Osteoblast (primary cell): ENCODE results near the gene LHPP. TPM values are rescaled to one million over a fixed set of nuclear protein-coding genes. Genes with fewer than 3 reads are reported as not detected.

Experiments used
- DNase-seq: peaks from one replicate; pipeline ENCODE4 v3.0.0; 2011; ENCODE audit warnings: low spot score, mixed read lengths; ENCODE audit not compliant: insufficient read length; ENCODE audit errors: missing footprints
- H2AFZ ChIP-seq: 2 replicates; pipeline ENCODE4 v1.6.0; 2011; ENCODE audit warnings: mild to moderate bottlenecking, low read length
- H3K27ac ChIP-seq: 2 replicates; pipeline ENCODE4 v1.5.1; 2011; ENCODE audit warnings: mild to moderate bottlenecking, low read depth, low read length, moderate library complexity
- H3K27me3 ChIP-seq: 2 replicates; pipeline ENCODE4 v1.6.0; 2012; ENCODE audit warnings: mild to moderate bottlenecking, control low read depth, inconsistent platforms, low read length, moderate library complexity; ENCODE audit not compliant: insufficient read depth
- H3K36me3 ChIP-seq: 2 replicates; pipeline ENCODE4 v1.5.1; 2011; ENCODE audit warnings: mild to moderate bottlenecking, low read length, control low read depth, moderate library complexity; ENCODE audit not compliant: insufficient read depth
- H3K4me1 ChIP-seq: 2 replicates; pipeline ENCODE4 v1.5.1; 2011; ENCODE audit warnings: mild to moderate bottlenecking, low read length, control low read depth, moderate library complexity; ENCODE audit not compliant: insufficient read depth
- H3K4me2 ChIP-seq: 2 replicates; pipeline ENCODE4 v1.6.0; 2011; ENCODE audit warnings: mild to moderate bottlenecking, low read length; ENCODE audit not compliant: insufficient read depth
- H3K4me3 ChIP-seq: fragments of 200-600 bp; sonication (generic); 3 replicates; pipeline ENCODE4 v1.5.1; 2012; ENCODE audit warnings: mild to moderate bottlenecking, low read length, inconsistent platforms; ENCODE audit not compliant: insufficient read depth
- H3K79me2 ChIP-seq: 2 replicates; pipeline ENCODE4 v1.6.0; 2012; ENCODE audit warnings: mild to moderate bottlenecking, low read length, control low read depth, inconsistent platforms; ENCODE audit not compliant: insufficient read depth
- H3K9me3 ChIP-seq: 2 replicates; pipeline ENCODE4 v1.5.1; 2011; ENCODE audit warnings: low read depth, low read length, control low read depth
- H4K20me1 ChIP-seq: 2 replicates; pipeline ENCODE4 v1.6.0; 2012; ENCODE audit warnings: mild to moderate bottlenecking, low read length, control low read depth; ENCODE audit not compliant: insufficient read depth
- total RNA-seq: library from RNA; depleted of rRNA; stranded (reverse); fragments of >200 nt; gene quantifications from 2 replicates; pipeline ENCODE4 v1.2.3, GENCODE V29; 2012
- TF ChIP-seq, protein P1 (sequence below): IDR thresholded peaks from 2 replicates; pipeline ENCODE4 v1.5.1; 2011; ENCODE audit warnings: mild to moderate bottlenecking, low read depth, low read length, moderate library complexity; ENCODE audit errors: extremely low read depth

Gene LHPP
- total RNA-seq, 1 donor, result 17.7 TPM

DNA sequence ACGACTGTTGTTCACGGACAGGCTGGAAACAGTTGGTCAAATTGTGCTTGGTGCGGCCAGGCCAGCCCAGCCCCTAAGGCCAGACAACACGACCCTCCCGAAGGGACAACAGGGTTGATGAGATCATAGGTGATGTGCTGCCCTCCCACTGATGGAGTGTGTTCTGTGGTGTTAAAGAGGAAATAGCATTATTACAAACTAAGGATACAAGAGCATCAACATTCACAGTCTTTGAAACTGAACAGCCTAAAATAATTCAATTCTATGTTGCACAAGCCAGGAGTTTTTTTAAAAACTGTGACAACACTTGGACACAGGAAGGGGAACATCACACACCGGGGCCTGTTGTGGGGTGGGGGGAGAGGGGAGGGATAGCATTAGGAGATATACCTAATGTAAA is 194.9 kb downstream of the LHPP start:
- Histone ChIP-seq H3K4me1 (peaks cover 3% of the 10 kb centered on the region), H3K27me3 (no peaks in the 10 kb centered on the region), H3K36me3 (no peaks in the 10 kb centered on the region), H4K20me1 (peaks cover 20% of the 10 kb centered on the region), H2AFZ (no peak overlapping the region), H3K9me3 (no peaks in the 10 kb centered on the region), H3K79me2 (no peaks in the 10 kb centered on the region), H3K27ac (no peak overlapping the region), H3K4me2 (no peak overlapping the region), H3K4me3 (no peak overlapping the region)
- TF ChIP-seq, protein P1, sequence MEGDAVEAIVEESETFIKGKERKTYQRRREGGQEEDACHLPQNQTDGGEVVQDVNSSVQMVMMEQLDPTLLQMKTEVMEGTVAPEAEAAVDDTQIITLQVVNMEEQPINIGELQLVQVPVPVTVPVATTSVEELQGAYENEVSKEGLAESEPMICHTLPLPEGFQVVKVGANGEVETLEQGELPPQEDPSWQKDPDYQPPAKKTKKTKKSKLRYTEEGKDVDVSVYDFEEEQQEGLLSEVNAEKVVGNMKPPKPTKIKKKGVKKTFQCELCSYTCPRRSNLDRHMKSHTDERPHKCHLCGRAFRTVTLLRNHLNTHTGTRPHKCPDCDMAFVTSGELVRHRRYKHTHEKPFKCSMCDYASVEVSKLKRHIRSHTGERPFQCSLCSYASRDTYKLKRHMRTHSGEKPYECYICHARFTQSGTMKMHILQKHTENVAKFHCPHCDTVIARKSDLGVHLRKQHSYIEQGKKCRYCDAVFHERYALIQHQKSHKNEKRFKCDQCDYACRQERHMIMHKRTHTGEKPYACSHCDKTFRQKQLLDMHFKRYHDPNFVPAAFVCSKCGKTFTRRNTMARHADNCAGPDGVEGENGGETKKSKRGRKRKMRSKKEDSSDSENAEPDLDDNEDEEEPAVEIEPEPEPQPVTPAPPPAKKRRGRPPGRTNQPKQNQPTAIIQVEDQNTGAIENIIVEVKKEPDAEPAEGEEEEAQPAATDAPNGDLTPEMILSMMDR, result no peak
- DNase-seq, result no peak

DNA sequence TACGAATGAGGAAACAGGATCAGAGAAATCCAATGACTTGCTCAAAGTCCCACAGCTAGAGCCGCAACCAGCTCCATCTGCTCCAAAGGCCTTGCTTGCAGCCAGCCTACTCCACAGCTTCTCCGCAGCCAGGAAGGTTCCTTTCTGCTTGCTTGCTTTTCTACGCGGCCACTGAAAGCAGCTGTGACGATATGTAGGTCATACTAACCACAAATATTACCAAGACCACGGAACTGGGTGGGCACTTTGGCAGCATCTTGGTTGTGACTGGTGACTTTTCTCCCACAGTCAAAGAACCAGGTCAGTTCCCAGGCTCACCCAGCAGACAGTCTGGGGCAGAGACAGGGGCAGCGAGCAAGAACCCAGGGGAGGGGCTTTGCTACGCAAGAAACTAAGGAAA is 196.2 kb downstream of the LHPP start:
- no peak overlapping the region for H2AFZ ChIP-seq
- DNase-seq, result no peak

DNA sequence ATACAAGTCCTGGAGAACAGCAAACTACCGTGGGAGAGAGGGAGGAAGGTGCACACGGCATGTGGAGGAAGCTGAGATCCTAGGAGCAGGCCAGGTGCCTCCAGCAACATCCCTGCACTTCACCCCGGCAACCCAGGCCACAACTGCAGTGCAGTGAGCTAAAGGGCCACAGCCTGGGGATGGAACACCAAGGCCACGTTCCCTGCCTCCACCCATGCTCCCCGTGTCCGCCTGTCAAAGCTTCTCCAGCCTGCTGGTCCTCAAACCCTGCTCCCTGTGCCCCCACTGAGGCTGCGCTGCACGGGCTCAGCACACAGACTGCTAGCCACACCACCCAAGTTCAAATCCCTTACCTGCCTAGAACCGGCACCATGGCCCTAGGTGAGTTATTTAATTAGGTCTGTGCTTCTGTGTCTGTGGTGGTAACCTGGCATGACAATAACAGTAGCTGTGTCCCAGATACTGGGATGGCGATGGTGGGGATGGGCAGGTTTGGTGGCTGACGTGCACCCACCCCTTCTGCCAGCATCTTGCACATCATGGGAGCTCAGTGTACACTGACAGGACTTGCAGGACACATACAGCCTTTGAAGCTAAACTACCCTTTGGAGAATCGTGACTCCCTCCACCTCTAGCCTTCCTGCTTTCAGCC is 197.1 kb downstream of the LHPP start:
- peaks cover 2% of the 10 kb centered on the region for H3K79me2 ChIP-seq
- DNase-seq, result no peak
- no peak overlapping the region for H3K4me2 ChIP-seq
- H3K27me3 ChIP-seq, result no peaks in the 10 kb centered on the region
- H3K4me3 ChIP-seq, result no peak overlapping the region
- TF ChIP-seq, protein P1, result no peak
- no peaks in the 10 kb centered on the region for H3K9me3 ChIP-seq
- H3K27ac ChIP-seq, result peak overlapping the region; percentile 25
- H3K36me3 ChIP-seq, result no peaks in the 10 kb centered on the region
- peaks cover 24% of the 10 kb centered on the region for H4K20me1 ChIP-seq
- no peak overlapping the region for H2AFZ ChIP-seq
- H3K4me1 ChIP-seq, result peaks cover 3% of the 10 kb centered on the region

More for the DNA sequence above, 196.2 kb downstream of the LHPP start:
- Histone ChIP-seq H3K4me1 (peaks cover 3% of the 10 kb centered on the region), H3K9me3 (no peaks in the 10 kb centered on the region), H3K79me2 (peaks cover 2% of the 10 kb centered on the region), H3K27me3 (no peaks in the 10 kb centered on the region), H4K20me1 (peaks cover 24% of the 10 kb centered on the region), H3K4me3 (no peak overlapping the region), H3K36me3 (no peaks in the 10 kb centered on the region), H3K4me2 (no peak overlapping the region), H3K27ac (peak overlapping the region; percentile 15)
- TF ChIP-seq, protein P1, result no peak

DNA sequence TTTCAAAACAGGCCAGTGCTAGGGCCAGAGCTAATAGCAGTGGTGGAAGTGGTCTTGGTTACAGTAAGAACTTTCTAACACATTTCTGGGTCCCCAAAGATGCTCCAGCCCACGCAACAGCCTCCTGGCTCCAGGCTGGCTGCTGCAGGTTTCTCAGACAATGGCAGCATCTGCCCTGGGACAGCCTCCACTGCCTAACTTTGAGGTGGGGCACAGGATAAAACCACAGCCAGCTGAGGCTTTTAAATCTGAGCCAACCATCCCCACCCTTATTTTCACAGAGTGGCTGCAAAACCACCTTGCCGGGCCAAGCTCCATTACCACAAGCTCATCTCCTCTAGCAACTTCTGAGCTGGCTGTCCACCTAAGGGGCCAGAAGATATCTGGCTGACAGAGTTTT is 197.8 kb downstream of the LHPP start:
- H3K36me3 ChIP-seq, result no peaks in the 10 kb centered on the region
- TF ChIP-seq, protein P1, result no peak
- H3K79me2 ChIP-seq, result peaks cover 2% of the 10 kb centered on the region
- no peaks in the 10 kb centered on the region for H3K27me3 ChIP-seq
- peaks cover 3% of the 10 kb centered on the region for H3K4me1 ChIP-seq
- H3K27ac ChIP-seq, result no peak overlapping the region
- no peak overlapping the region for H3K4me3 ChIP-seq
- no peak for DNase-seq
- peaks cover 27% of the 10 kb centered on the region for H4K20me1 ChIP-seq
- H3K4me2 ChIP-seq, result no peak overlapping the region
- H3K9me3 ChIP-seq, result no peaks in the 10 kb centered on the region
- no peak overlapping the region for H2AFZ ChIP-seq
